CD4-positive, alpha-beta T cell treated with Interleukin-4 for 1 hour (primary cell): ENCODE data around the gene HDGFL3.
"Not testable (repeated sequence)": the region's sequence is repeated elsewhere in the genome, so short reads cannot be mapped to it uniquely, and the experiment has no call there.

ENCODE experiments used
- DNase-seq, 2 donors: peaks; one replicate each; pipeline ENCODE4 v3.0.0-alpha.2; 2020 to 2022

The HDGFL3 gene

DNA sequence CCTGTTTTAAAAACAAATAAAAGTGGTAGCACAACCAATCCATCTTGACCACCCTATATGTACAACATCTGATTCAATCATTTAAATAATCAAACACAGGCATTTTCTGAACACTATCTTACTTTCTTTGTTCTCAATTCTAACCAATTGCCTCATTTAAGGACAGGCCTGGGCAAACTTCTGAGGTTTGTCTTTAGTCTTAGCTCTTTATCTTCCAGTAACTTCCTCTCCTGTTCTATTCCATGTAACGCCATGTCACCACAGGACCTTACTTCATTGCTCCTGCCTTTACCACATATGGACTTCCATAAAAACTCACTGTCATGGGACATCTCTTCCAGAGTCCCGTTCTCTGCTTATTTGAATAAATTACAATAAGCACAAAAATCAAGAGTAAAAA is 14.9 kb downstream of the HDGFL3 start:
- no peak for DNase-seq

DNA sequence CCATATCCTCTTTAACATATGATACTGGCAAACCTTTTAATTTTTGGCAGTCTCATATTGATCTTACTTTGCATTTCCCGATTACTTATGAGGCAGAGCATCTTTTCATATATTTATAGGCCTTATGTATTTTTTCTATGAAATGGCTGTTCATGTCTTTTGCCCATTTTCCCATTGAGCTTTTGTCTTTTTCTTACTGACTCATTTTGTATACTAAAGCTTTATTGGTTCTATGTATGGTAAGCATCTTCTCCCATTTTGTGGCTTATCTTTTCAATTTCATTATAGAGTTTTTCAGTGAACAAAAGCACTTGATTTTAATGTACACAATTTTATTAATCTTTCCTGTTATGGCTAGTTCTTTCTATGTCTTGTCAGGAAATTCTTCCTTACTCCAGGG is 17.2 kb downstream of the HDGFL3 start:
- no peak for DNase-seq

DNA sequence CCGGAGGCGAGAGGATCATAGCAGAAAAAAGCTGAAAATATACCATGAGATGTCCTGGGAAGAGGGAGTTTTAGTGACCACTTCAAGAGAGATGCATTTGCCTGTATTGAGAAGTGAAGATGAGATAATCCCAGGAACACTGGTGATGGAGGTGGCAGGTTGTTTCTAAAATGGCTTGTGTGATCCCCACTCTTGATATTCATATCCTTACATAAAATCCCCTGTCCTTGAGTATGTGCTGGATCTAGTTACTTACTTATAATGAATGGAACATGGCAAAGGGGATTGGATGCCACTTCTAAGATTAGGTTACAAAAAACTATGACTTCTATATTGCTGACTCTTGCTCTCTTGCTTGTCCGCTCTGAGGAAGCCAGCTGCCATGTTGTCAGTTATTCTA is 22.1 kb downstream of the HDGFL3 start:
- no peak for DNase-seq

DNA sequence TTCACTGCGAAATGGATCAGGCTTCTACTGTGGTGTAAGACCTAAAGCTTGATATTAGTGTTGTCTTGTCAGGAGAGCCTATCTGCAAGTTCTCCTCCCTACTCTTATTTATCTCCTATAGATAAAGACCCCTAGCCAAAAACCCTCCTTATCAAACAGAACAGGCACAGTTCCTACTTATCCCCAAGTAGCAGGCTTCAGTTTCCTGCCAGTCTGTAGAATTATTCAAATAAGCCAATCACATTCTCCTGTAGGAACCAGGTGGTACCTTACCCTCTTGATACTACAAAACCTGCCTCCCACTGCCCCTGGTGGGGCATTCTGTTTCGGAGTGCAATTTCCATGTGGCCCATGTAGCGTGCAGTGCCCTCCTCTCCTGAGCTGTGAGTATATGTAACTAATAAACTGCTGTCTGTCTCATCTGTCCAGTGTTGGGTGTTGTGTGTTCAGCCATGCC is 28.7 kb downstream of the HDGFL3 start:
- DNase-seq, result no peak

DNA sequence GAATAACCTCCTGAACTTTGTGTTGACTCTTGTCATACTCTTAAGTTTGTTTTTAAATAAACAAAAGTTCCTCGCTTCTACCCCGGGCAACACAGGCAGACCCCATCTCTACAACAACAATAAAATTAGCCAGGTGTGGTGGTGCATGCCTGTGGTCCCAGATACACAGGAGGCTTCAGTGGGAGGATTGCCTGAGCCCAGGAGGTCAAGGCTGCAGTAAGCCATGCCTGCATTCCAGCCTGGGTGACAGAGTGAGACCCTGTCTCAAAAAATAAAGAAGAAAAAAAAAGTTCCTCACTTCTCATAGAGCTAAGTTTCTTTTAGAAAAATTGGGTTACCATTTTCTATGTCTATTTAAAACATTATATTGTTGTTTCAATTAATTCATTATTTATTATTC is 29.2 kb downstream of the HDGFL3 start:
- DNase-seq, result no peak

DNA sequence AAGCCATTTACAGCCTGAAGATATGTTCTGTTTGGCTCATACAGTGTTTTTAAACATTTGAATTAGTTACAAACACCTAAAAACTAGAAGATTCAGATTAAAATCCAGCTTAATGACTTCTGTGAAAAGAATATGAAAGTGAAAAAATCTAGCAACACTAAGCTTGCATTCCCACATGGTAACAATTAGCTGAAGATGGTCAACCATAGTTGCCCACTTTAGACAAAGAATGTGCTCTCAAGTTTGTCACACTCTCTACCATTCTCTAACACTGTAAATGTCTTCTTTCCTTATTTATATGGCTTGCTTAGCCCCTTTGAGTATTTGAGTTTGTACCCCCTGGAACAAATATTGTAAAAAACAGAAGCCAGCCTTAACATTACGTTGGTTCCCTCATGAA is 32.7 kb downstream of the HDGFL3 start:
- no peak for DNase-seq

DNA sequence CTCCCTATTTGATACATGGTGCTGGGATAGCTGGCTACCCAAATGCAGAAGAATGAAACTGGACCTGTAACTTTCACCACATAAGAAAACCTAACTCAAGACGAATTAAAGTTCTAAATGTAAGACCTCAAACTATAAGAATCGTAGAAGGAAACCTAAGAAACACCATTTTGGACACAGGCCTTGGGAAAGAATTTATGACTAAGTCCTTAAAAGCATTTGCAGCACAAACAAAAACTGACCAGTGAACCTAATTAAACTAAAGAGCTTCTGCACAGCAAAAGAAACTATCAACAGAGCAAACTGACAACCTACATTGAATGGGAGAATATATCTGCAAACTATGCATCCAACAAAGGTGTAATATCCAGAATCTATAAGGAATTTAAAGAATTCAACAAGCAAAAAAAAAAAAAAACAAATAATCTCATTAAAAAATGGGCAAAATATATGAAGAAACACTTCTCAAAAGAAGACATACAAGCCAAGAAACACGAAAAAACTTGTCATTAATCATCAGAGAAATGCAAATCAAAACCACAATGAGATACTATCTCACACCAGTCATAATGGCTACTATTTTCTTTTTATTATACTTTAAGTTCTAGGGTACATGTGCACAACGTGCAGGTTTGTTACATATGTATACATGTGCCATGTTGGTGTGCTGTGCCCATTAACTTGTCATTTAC is 37.0 kb downstream of the HDGFL3 start:
- no peak for DNase-seq

DNA sequence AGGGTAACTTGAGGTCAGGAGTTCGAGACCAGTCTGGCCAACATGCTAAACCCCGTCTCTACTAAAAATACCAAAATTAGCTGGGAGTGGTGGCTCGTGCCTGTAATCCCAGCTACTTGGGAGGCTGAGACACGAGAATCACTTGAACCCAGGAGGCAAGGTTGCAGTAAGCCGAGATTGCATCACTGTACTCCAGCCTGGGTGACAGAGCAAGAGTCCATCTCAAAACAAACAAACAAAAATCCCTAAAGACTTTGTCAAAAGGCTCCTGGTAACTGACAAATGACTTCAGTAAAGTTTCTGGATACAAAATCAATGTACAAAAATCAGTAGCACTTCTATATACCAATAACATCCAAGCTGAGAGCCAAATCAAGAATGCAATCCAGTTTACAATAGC is 38.0 kb downstream of the HDGFL3 start:
- not testable (repeated sequence) for DNase-seq

DNA sequence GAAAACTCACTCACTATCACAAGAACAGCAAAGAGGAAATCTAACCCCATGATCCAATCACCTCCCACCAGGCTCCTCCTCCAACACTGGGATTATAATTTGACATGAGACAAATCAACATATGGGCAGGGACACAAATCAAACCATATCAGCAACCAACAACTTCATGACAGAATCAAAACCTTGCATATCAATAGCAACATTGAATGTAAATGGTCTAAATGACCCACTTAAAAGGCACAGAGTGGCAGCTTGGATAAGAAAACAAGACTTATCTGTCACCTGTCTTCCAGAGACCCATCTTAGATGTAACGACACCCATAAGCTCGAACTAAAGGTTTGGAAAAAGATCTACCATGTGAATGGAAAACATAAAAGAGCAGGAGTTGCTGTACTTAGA is 40.8 kb downstream of the HDGFL3 start:
- DNase-seq, result no peak

DNA sequence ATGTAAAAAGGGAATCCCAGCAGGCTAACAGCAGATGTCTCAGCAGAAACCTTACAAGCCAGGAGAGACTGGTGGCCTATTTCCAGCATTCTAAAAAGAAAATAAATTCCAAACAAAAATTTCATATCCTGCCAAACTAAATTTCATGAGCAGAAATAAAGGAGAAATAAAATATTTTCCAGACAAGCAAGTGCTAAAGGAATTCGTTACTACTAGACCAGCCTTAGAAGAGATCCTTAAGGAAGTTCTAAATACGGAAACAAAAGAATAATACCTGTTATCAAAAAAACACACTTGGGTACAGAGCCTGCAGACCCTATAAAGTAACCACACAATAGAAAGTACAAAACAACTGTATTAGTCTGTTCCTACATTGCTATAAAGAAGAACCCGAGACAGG is 41.4 kb downstream of the HDGFL3 start:
- DNase-seq, result no peak

DNA sequence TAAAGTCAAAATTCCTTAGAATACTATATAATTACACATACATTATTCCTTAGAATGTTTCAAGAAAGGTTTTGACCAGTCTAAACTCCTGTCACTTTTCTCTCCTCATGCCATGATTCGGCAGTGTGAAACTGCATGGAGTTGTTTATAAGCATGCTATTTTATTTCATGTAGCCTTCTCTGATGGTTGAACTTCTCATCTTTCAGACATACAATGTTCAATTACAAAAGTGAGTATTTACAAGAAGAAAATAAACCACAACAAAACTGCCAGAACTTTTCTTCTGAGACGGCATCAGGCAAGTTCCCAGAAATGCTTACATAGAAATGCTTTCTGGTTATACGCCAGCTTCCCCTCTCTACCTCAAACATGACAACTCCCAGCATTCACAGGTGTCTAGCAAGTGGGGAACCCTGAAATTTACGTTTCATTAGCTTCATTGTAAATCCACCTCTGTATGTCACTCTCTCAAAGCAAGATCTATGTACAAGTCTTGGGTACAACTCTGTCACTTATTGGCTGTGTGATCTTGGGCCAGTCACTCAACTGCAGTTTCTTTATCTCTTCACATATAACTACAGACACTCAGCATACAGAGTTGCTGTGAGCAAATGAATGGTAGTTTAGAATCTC is 42.7 kb downstream of the HDGFL3 start:
- peak in 1 of 2 donors; percentile 27 for DNase-seq

DNA sequence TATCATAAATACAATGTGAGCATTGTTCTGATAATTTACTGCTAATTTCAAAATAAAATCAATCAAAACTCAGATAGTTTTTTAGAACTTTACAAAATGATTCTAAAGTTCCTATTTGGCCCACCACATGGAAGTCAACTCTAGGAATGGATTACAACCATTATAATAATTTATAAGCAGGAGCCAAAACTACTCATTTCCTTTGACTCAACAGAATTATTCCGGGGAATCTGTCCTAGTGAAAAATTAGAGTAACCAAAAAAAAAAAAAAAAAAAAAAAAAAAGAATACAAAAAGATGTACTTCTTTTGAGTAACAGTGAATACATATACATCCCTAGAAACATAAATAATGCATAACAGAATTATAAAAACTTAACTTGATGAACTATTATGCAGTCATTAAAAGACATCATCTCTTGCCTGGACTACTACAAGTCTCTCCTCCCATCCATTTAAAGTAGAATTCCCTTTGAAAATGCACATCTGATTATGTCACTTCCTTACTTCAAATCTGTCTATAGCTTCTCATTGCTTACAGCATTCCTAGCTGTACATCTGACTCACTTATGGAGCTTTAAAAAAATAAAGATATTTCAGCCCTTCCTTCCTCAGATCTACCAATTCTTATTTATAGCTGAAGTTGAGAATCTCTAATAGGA is 43.4 kb downstream of the HDGFL3 start:
- no peak for DNase-seq

DNA sequence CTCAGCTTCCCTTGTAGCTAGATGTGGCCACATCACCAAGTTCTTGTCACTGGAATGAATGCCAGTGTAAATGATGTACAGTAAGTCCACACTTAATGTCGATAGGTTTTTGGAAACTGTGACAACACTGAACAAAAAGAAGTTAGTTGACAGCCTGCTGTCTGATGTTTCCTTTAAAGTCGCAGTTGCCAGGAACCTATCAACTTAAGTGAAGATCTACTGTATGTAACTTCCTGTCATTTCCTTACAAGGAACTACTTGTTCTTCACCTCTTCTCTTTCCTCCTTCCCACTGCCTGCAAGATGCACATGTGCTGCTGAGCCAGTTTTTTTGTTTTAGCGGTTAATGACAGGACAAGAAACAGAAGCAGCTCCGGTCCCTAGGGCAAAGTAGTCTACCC is 44.6 kb downstream of the HDGFL3 start:
- peak in 1 of 2 donors; percentile 5 for DNase-seq

DNA sequence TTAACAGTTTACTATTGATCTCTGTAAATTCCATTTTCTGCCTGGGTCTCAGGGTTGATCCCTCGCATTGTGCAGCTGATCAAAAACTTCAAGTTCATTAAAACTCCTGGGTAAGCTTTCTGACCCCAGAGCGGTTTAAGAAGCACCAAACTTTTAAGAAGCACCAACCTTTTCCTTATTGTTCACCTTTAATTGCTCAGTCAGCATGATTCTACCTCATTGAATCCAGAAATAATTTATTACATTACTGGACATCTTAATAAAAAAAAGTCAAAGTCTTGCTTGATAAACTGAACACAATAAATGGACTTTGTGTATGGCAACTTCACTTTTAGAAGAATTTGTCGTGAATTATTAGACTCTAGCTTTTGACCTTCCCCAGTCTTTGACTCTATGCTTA is 46.9 kb downstream of the HDGFL3 start:
- DNase-seq, result no peak

DNA sequence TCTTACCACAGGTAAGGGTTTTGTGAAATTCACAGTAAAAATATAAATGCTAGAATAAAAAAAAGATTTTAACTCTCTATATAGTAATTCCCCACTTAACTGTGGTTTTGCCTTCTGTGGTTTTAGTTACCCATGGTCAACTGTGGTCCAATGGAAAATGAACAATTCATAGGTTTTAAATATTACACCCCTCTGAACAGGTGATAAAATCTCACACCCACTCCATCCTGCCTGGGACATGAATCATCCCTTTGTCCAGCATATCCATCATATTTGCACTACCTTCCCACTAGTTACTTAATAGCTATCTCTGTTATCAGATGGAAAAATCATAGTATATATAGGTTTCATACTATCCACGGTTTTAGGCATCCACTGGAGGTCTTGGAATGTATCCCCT is 49.2 kb downstream of the HDGFL3 start:
- no peak for DNase-seq

DNA sequence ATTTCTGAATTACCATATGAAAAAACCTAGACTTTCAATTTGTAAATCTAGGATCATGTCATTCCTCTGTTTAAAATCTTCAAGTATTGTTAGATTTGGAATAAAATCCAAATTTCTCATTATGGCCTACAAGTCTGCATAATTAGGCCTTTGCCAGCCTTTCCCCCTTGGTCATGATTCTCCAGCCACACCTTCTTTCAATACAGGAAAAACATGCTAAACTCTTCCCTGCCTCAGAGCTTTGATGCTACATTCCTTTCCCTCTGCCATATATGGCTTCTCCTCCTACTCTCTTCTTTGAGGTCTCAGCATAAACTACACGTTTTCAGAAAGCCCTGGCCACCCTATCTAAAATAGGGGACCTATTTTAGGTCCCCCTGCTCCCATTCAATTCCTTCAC is 51.7 kb downstream of the HDGFL3 start:
- no peak for DNase-seq

DNA sequence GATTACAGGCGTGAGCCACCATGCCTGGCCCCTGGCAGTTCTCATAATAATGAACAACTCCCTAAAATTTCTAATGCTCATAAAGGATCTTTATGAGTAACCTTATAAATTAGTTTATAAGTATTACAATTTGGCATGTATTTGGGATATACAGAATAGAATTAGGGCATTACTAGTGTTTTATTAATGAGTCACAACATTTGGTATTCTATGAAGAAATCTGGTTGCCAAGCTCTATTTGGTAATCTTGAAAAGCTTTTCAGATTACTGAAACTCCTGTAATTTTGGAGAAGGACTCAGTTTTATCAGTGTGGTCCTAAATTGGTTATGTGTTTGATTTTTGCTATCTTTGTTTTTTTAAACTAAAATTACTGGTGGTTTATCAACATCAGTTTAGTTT is 54.3 kb downstream of the HDGFL3 start:
- DNase-seq, result no peak

DNA sequence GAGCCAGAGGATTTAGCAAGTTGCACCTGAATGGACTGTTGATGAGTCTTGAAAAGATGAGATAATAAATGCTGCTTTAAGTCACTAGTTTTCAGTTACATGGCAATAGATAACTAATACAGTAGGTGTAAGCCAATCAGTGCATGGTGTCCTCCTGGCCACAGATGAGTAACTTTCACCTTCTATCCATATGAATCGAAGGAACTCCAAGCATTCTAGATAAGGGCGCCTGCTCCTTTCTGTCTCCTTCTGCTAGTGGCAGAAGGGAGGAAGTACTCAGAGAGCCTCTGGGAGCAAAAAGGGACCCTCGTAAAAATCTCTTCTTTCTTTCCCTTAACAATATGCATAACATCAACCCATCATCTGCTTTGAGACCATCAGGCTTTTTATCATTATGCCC is 62.9 kb downstream of the HDGFL3 start:
- DNase-seq, result no peak

DNA sequence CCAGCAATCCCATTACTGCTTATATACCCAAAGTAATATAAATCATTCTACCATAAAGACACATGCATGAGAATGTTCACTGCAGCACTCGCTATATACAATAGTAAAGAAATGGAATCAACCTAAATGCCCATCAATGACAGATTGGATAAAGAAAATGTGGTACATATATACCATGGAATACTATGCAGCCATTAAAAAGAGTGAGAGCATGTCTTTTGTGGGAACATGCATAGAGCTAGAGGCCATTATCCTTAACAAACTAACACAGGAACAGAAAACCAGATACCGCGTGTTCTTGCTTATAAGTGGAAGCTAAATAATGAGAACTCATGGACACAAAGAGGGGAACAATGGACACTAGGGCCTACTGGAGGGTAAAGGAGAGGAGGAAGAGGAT is 65.5 kb downstream of the HDGFL3 start:
- not testable (repeated sequence) for DNase-seq

DNA sequence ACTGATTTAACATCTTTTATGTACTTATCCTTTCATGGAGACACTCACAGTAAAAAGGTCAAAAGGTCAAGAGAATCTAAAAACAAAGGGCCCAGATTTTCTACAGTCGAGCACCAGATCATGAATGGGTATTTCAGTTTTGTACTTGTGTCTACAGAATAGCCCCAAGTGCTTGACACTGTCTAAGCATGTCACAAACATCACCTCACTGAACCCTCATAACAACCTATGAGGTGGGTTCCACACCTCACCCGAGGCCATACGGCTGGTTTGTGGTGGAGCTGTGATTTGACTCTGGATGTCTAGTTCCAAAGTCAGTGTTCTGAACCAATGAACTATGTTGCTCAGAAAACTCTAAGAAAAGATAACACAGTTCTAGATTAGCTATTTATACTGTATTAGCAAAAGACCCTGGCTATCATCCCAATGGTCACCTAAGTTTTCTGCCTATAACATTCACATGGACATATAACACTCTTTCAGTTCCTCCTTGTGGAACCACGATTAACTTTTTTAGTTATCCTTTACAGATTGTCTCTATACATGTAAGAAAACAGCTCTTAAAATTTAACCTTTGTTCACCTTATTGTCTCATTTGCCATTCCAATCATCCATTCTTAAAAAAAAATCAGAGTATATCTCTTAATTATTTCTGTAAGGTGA is 74.6 kb downstream of the HDGFL3 start:
- DNase-seq, result no peak

DNA sequence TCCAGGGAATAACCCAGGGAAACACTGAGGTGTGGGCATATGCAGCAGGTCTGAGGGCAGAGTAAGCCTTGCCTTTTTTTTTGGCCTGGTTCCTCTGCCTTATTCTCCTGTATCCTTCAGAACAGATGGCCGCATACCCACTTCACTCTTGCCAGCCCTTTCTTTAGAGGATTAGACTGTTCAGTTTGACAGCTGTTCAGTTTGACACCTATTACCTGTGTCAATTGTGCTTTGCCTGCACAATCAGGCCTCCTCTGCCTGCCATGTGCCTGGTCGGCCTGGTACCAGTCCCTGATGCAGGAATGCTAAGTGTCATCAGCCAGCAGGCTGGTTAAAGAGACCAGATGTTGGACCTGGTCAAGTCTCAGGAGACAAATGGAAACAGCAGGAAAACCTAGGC is 77.8 kb downstream of the HDGFL3 start:
- no peak for DNase-seq

DNA sequence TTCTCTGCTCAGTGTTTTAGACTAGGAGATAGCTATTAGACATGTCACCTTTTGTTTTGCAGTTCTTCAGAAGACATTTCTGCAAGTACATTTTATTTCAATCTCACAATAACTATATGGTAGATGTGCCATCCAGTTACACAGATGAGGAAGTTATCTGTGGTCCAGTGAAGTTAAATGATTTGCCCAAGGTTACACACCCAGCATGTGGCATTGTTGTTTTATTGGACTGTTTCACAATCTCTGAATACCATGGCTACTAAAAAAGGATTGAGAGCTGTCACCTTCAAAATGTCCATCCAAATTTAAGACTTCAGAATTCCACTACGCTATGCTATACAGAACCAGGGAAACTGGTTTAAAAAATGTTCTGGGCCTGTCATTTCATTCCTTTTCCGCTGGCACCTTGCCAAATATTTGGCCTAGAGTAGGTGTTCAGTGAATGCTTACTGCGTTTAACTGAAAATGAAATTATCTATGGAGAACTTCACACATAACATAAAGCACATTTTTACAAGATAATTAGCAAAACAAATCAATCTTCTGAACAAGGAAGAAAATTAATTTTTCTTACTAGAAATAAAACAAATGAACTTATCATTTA is 80.0 kb downstream of the HDGFL3 start:
- no peak for DNase-seq

DNA sequence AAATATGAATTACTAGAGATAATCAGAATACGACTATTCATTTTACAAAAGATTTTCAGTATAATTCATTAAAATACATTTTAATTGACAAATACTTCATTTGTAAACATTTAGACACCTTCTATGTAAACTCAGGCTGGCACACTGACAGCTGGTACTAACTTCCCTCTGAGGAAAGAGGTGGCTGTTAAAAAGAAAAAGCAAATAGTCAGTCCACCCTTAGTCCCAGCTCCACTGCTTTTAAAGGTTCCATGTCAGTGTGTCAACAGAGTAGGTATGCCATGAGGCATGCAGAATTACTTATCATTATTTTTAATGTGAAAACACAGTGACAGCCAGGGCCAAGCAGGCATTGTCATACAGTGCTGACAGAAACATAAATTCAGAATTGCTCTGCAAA is 84.1 kb downstream of the HDGFL3 start:
- DNase-seq, result no peak
